ENCODE results near the gene UNC5C. TPM values are rescaled to one million over a fixed set of nuclear protein-coding genes. Genes with fewer than 3 reads are reported as not detected.

UNC5C gene
- total and polyA plus RNA-seq, 2 of the 4 experiments (the other 2 are of a cell fraction): under 0.01 TPM

DNA sequence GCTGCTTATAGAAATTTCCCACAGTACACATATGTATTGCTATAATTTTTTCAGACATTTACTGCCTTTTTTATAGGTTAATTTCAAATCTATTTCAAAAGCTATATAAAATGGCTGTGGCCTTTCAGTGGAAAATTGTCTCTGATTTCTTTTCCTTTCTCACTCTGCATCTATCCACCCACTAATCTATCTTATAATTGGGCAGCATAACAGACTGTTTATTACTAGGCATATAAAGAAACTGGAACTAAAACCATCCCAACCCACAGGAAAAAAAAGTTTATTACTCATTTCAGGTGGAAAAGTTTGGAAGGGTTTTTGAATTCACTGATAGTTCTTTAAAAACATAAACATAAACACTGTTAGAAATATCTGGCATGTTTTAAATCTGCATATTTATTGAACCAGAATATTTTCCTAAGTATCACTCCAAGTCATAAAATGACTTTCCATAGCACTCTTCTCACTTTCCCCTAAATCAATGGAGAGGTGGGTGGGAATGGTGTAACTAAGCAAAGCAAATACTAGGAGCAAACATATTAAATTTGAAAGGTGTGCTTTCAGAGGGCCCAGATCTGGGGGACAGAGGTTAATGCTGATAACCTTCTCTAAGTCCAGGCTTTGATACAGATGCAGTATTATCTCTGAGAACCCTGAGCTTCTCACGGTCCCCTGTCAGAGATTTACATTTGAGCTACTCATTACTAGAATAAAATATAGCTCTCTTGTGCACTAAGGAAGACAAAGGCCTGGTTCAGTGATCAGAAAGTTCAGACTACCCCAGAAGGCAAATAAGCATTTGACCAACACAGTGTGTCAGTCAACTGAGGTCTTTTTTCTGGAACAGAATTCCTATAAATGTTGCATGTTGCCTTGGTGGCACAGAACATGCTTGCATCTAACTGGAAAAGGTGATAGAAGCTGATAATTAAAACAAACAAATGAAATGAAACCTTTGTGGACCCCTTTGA lies 328.3 kb downstream of the UNC5C start:
- Histone ChIP-seq H3K23ac (ENCODE audit: low read depth, low read length) (no peak overlapping the region), H3K9me1 (ENCODE audit: insufficient read depth, low read length) (no peaks in the 10 kb centered on the region), H3K14ac (replicated peaks; ENCODE audit: low read depth, low read length) (no peak overlapping the region), H3K4me1 (ENCODE audit: control insufficient read depth, insufficient read depth, low read length) (peaks cover 4% of the 10 kb centered on the region), H3K9me3 (ENCODE audit: control insufficient read depth, insufficient read depth, low read length) (no peaks in the 10 kb centered on the region), H3K27ac (ENCODE audit: insufficient read depth, low read length) (no peak overlapping the region), H4K5ac (ENCODE audit: low read depth, low read length) (no peak overlapping the region), H3K18ac (ENCODE audit: low read depth, low read length) (no peak overlapping the region), H3K9ac (ENCODE audit: low read depth, low read length) (no peak overlapping the region), H2AFZ (replicated peaks; ENCODE audit: low read length, poor library complexity) (no peak overlapping the region), H2BK5ac (ENCODE audit: low read depth, low read length, poor library complexity, severe bottlenecking) (no peak overlapping the region), H3K36me3 (ENCODE audit: control insufficient read depth, insufficient read depth, low read length) (no peaks in the 10 kb centered on the region), H3K56ac (ENCODE audit: extremely low read depth, insufficient read depth, low read length) (no peak overlapping the region), H2AK9ac (replicated peaks; ENCODE audit: low read depth, low read length, poor library complexity) (no peak overlapping the region), H2AK5ac (ENCODE audit: low read depth, low read length) (no peak overlapping the region), H4K20me1 (ENCODE audit: insufficient read depth, low read length) (no peaks in the 10 kb centered on the region), H3K4ac (ENCODE audit: low read depth, low read length) (no peak overlapping the region), H3K79me1 (ENCODE audit: low read depth in 1 of 2, low read length in 2 of 2) (no peaks in the 10 kb centered on the region), H3K4me2 (ENCODE audit: low read depth, low read length) (no peak overlapping the region), H2BK15ac (ENCODE audit: low read depth, low read length) (no peak overlapping the region), H3K4me3 (ENCODE audit: insufficient read depth, low read depth, low read length) (no peak overlapping the region), H2BK120ac (ENCODE audit: low read depth, low read length) (no peak overlapping the region), H4K91ac (ENCODE audit: insufficient read depth, low read depth, low read length) (no peak overlapping the region), H3K27me3 (ENCODE audit: control insufficient read depth, insufficient read depth, low read length) (no peaks in the 10 kb centered on the region), H4K8ac (ENCODE audit: low read depth in 2 of 2, low read length in 2 of 2) (no peak overlapping the region), H2BK20ac (ENCODE audit: low read depth, low read length) (no peak overlapping the region)
- ChIA-PET POLR2A (ENCODE audit: unreplicated experiment) (no interaction called here), CTCF (interaction anchor here (1.8 kb wide), 1 partner anchor 15 kb away, joined by 5 read pairs; no protein-coding TSS in a partner anchor)
- DNase-seq (no peak), ATAC-seq (ENCODE audit: low read depth) (no peak)
- TF ChIP-seq MAFK (IDR thresholded peaks at IDR 0.05; ENCODE audit: low read depth, low read length) (no peak), POLR2A (IDR thresholded peaks at IDR 0.05; ENCODE audit: low read depth, low read length) (no peak), SMC3 (IDR thresholded peaks at IDR 0.05; ENCODE audit: low read depth, low read length) (no peak), MAZ (IDR thresholded peaks at IDR 0.05; ENCODE audit: borderline replicate concordance, low read depth, low read length) (no peak)
- TF ChIP-seq, protein P1, sequence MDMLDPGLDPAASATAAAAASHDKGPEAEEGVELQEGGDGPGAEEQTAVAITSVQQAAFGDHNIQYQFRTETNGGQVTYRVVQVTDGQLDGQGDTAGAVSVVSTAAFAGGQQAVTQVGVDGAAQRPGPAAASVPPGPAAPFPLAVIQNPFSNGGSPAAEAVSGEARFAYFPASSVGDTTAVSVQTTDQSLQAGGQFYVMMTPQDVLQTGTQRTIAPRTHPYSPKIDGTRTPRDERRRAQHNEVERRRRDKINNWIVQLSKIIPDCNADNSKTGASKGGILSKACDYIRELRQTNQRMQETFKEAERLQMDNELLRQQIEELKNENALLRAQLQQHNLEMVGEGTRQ (IDR thresholded peaks at IDR 0.05; ENCODE audit: low read depth, low read length): no peak
- TF ChIP-seq, protein P2, sequence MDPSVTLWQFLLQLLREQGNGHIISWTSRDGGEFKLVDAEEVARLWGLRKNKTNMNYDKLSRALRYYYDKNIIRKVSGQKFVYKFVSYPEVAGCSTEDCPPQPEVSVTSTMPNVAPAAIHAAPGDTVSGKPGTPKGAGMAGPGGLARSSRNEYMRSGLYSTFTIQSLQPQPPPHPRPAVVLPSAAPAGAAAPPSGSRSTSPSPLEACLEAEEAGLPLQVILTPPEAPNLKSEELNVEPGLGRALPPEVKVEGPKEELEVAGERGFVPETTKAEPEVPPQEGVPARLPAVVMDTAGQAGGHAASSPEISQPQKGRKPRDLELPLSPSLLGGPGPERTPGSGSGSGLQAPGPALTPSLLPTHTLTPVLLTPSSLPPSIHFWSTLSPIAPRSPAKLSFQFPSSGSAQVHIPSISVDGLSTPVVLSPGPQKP (IDR thresholded peaks at IDR 0.05; ENCODE audit: borderline replicate concordance, low read depth, low read length): no peak
- in situ Hi-C loops (cut with MboI; ENCODE audit: low sequenced_read_pairs): no loop called here
- dilution Hi-C loops (cut with HindIII; ENCODE audit: low sequenced_read_pairs, unreplicated experiment): no loop called here
- intact Hi-C loops (cut with micrococcal nuclease): no loop called here
- no TSS peak for BruUV-seq (replicated peaks)
- no CpG with 5 or more reads among the region's 1 CpG for WGBS, 2 experiments (ENCODE audit: extremely low coverage in 2 of 2, insufficient read length in 1 of 2)
